ENCODE results near the gene TPP2. TPM values are rescaled to one million over a fixed set of nuclear protein-coding genes. Genes with fewer than 3 reads are reported as not detected.

Gene TPP2
- 100 to 1,000 TPM in 1 of 2 donors, 10 to 100 TPM in 1; 92.5 to 124 TPM for total RNA-seq
- 282 to 313 reads per million in 2 donors for total RNA-seq

- DNase-seq: peak; percentile 95 to 97 (median 97)
- no peaks in the 10 kb centered on the region for H3K27me3 Mint-ChIP-seq
- H3K36me3 Mint-ChIP-seq (ENCODE audit: low read depth): peaks cover 6% of the 10 kb centered on the region
- H3K4me1 Mint-ChIP-seq: peaks cover 55% of the 10 kb centered on the region
- peak; percentile 87 for ATAC-seq
- peak within 1 kb of the TSS; percentile 98 for H3K4me3 Mint-ChIP-seq
- peak within 1 kb of the TSS; percentile 100 for H3K27ac Mint-ChIP-seq
- no peaks in the 10 kb centered on the region for H3K9me3 ChIP-seq (ENCODE audit: control insufficient read depth, low read length, poor library complexity, severe bottlenecking)
These were observed at the start of gene TPP2 for GRCh38 chr13:102596147-102597028. TPP2 (plus strand) TSS chr13:102596986; CDS start chr13:102597039, 53 bp downstream.

- Mint-ChIP-seq H3K27me3 (peaks cover 19% of the 10 kb centered on the region), H3K27ac (no peak overlapping the region), H3K4me1 (peaks cover 2% of the 10 kb centered on the region), H3K4me3 (no peak overlapping the region), H3K36me3 (ENCODE audit: low read depth) (no peaks in the 10 kb centered on the region)
- DNase-seq (no peak), ATAC-seq (no peak)
- H3K9me3 ChIP-seq (ENCODE audit: control insufficient read depth, low read length, poor library complexity, severe bottlenecking): no peaks in the 10 kb centered on the region
These were observed 48.0 kb upstream of the TPP2 start for GRCh38 chr13:102548811-102549210.

- H3K9me3 ChIP-seq (ENCODE audit: control insufficient read depth, low read length, poor library complexity, severe bottlenecking): no peaks in the 10 kb centered on the region
- H3K4me3 Mint-ChIP-seq: no peak overlapping the region
- H3K27ac Mint-ChIP-seq: no peak overlapping the region
- H3K36me3 Mint-ChIP-seq (ENCODE audit: low read depth): peaks cover 3% of the 10 kb centered on the region
- H3K27me3 Mint-ChIP-seq: peaks cover 26% of the 10 kb centered on the region
- DNase-seq (no peak), ATAC-seq (no peak)
- peaks cover 5% of the 10 kb centered on the region for H3K4me1 Mint-ChIP-seq
These were observed 46.3 kb upstream of the TPP2 start for GRCh38 chr13:102550507-102550906.

DNA sequence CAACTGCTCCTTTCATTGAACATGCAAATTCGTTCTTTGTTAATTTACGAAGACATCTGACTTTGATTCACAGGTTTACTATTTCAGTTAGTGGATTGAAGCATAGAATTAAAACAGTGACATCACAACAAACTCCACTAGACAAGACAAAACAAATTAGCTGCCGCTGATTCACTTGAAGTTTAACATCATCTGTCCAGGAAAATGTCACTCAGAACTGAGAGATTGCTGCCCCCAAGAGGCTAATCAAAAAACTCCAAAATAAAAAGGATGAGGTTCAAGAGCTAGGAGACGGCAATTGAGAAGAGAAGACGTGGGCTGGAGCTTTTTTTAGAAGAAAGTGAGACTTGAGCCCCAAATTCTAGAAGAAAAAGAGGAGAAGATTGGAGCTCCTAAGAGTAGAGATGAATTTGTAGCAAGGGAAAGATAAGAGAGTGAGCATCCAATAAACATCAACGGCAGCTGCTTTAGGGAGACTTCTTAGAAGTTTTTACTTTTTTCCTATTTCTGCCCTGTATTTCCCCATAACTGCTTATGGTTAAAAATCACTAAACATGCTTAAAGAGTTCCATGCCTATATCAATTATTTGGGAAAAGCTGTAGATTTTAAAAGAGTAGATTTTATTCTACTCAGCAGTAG, 40.8 kb upstream of the TPP2 start:
- peaks cover 21% of the 10 kb centered on the region for H3K27me3 Mint-ChIP-seq
- no peak for DNase-seq
- H3K4me1 Mint-ChIP-seq: peaks cover 8% of the 10 kb centered on the region
- no peaks in the 10 kb centered on the region for H3K9me3 ChIP-seq (ENCODE audit: control insufficient read depth, low read length, poor library complexity, severe bottlenecking)
- H3K4me3 Mint-ChIP-seq: no peak overlapping the region
- no peak overlapping the region for H3K27ac Mint-ChIP-seq
- ATAC-seq: no peak
- peaks cover 3% of the 10 kb centered on the region for H3K36me3 Mint-ChIP-seq (ENCODE audit: low read depth)

GRCh38 chr13:102556806-102557205, 40.0 kb upstream of the TPP2 start:
- DNase-seq (no peak), ATAC-seq (no peak)
- H3K4me3 Mint-ChIP-seq: no peak overlapping the region
- H3K36me3 Mint-ChIP-seq (ENCODE audit: low read depth): peaks cover 3% of the 10 kb centered on the region
- H3K4me1 Mint-ChIP-seq: peaks cover 8% of the 10 kb centered on the region
- peaks cover 20% of the 10 kb centered on the region for H3K27me3 Mint-ChIP-seq
- H3K9me3 ChIP-seq (ENCODE audit: control insufficient read depth, low read length, poor library complexity, severe bottlenecking): no peaks in the 10 kb centered on the region
- H3K27ac Mint-ChIP-seq: no peak overlapping the region

- Mint-ChIP-seq H3K27ac (no peak overlapping the region), H3K4me3 (no peak overlapping the region), H3K4me1 (peaks cover 8% of the 10 kb centered on the region), H3K27me3 (peaks cover 15% of the 10 kb centered on the region), H3K36me3 (ENCODE audit: low read depth) (peaks cover 3% of the 10 kb centered on the region)
- no peak for ATAC-seq
- DNase-seq: no peak
- no peaks in the 10 kb centered on the region for H3K9me3 ChIP-seq (ENCODE audit: control insufficient read depth, low read length, poor library complexity, severe bottlenecking)
These were observed 38.8 kb upstream of the TPP2 start for GRCh38 chr13:102558029-102558428.

DNA sequence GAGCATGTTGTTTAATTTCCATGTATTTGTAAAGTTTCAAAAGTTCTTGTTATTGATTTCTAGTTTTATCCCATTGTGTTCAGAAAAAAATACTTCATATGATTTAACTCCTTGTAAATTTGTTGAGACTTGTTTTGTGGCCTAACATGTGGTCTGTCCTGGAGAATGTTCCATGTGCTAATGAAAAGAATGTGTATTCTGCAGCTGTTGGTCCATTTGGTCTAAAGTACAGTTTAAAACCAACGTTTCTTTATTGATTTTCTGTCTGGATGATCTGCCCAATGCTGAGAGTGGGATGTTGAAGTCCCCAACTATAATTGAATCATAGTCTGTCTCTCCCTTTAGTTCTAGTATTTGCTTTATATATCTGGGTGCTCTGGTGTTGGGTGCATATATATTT, 34.9 kb upstream of the TPP2 start:
- H3K9me3 ChIP-seq (ENCODE audit: control insufficient read depth, low read length, poor library complexity, severe bottlenecking): no peaks in the 10 kb centered on the region
- ATAC-seq: no peak
- no peaks in the 10 kb centered on the region for H3K4me1 Mint-ChIP-seq
- H3K27ac Mint-ChIP-seq: no peak overlapping the region
- no peak for DNase-seq
- no peak overlapping the region for H3K4me3 Mint-ChIP-seq
- H3K36me3 Mint-ChIP-seq (ENCODE audit: low read depth): peaks cover 3% of the 10 kb centered on the region
- H3K27me3 Mint-ChIP-seq: peaks cover 24% of the 10 kb centered on the region

- ATAC-seq (no peak), DNase-seq (no peak)
- Mint-ChIP-seq H3K36me3 (ENCODE audit: low read depth) (peaks cover 3% of the 10 kb centered on the region), H3K27ac (no peak overlapping the region), H3K4me1 (no peaks in the 10 kb centered on the region), H3K27me3 (peaks cover 36% of the 10 kb centered on the region), H3K4me3 (no peak overlapping the region)
- no peaks in the 10 kb centered on the region for H3K9me3 ChIP-seq (ENCODE audit: control insufficient read depth, low read length, poor library complexity, severe bottlenecking)
These were observed 33.5 kb upstream of the TPP2 start for GRCh38 chr13:102563267-102563666.

- Mint-ChIP-seq H3K27me3 (peaks cover 36% of the 10 kb centered on the region), H3K4me3 (no peak overlapping the region), H3K36me3 (ENCODE audit: low read depth) (peaks cover 3% of the 10 kb centered on the region), H3K27ac (no peak overlapping the region), H3K4me1 (no peaks in the 10 kb centered on the region)
- DNase-seq: no peak
- H3K9me3 ChIP-seq (ENCODE audit: control insufficient read depth, low read length, poor library complexity, severe bottlenecking): no peaks in the 10 kb centered on the region
- ATAC-seq: no peak
These were observed 32.2 kb upstream of the TPP2 start for GRCh38 chr13:102564564-102564963.

DNA sequence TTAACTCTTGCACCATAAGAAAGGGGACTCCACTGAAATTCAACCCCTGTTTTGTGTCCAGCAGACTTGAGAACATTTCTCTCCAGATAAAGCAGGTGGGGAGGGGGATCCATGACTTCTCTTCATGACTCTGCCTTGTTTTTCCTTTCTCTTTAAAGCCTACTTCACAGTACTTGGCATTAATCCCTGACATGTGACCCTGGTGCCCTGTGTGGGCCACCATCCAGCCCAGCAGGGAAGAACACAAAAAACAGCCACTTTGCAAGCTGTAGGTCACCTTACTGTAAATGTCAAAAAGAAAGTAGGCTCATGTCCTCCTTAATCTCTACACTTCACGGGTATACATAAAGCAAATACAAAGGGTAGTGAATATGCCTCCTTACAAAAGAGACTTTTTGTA, 30.3 kb upstream of the TPP2 start:
- Mint-ChIP-seq H3K4me3 (no peak overlapping the region), H3K4me1 (peaks cover 4% of the 10 kb centered on the region), H3K36me3 (ENCODE audit: low read depth) (peaks cover 5% of the 10 kb centered on the region), H3K27ac (no peak overlapping the region), H3K27me3 (peaks cover 48% of the 10 kb centered on the region)
- DNase-seq (no peak), ATAC-seq (no peak)
- H3K9me3 ChIP-seq (ENCODE audit: control insufficient read depth, low read length, poor library complexity, severe bottlenecking): no peaks in the 10 kb centered on the region

- H3K4me1 Mint-ChIP-seq: peaks cover 4% of the 10 kb centered on the region
- no peak overlapping the region for H3K27ac Mint-ChIP-seq
- ATAC-seq (no peak), DNase-seq (no peak)
- H3K36me3 Mint-ChIP-seq (ENCODE audit: low read depth): peaks cover 5% of the 10 kb centered on the region
- no peaks in the 10 kb centered on the region for H3K9me3 ChIP-seq (ENCODE audit: control insufficient read depth, low read length, poor library complexity, severe bottlenecking)
- no peak overlapping the region for H3K4me3 Mint-ChIP-seq
- peaks cover 50% of the 10 kb centered on the region for H3K27me3 Mint-ChIP-seq
These were observed 28.9 kb upstream of the TPP2 start for GRCh38 chr13:102567857-102568256.

GRCh38 chr13:102569488-102569887, 27.3 kb upstream of the TPP2 start:
- Mint-ChIP-seq H3K36me3 (ENCODE audit: low read depth) (peaks cover 5% of the 10 kb centered on the region), H3K4me3 (no peak overlapping the region), H3K27ac (no peak overlapping the region), H3K4me1 (peaks cover 4% of the 10 kb centered on the region), H3K27me3 (peaks cover 64% of the 10 kb centered on the region)
- no peak for ATAC-seq
- no peak for DNase-seq
- no peaks in the 10 kb centered on the region for H3K9me3 ChIP-seq (ENCODE audit: control insufficient read depth, low read length, poor library complexity, severe bottlenecking)

DNA sequence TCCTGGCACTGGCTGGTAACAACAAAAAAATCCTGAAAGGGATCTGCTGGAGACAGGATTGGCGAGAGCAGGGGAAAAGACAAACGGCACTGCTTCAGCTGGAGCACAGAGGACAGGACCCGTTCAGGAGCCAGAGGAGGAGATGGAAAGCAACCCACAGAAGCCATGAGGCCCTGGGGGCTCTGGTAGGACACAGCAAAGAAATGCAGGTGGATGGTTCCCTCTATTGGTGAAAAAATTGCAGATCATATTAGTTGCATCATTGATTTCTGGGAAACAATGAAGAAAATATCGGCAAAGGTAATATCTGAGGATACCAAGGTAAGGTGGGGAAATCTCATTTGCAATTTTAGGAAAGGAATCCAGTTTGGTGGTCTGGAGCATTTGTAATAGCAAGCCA, 25.7 kb upstream of the TPP2 start:
- Mint-ChIP-seq H3K27me3 (peaks cover 55% of the 10 kb centered on the region), H3K4me1 (peaks cover 4% of the 10 kb centered on the region), H3K4me3 (no peak overlapping the region), H3K36me3 (ENCODE audit: low read depth) (peaks cover 2% of the 10 kb centered on the region), H3K27ac (no peak overlapping the region)
- no peaks in the 10 kb centered on the region for H3K9me3 ChIP-seq (ENCODE audit: control insufficient read depth, low read length, poor library complexity, severe bottlenecking)
- ATAC-seq: no peak
- DNase-seq: no peak
